K562 (cell line): ENCODE data around the gene FMNL3. TPM values are rescaled to one million over a fixed set of nuclear protein-coding genes. Genes with fewer than 3 reads are reported as not detected.

Source experiments
- DIDO1 ChIP-seq: fragments of 450-650 bp; IDR thresholded peaks from 2 replicates; pipeline ENCODE4 v1.6.1; 2016; ENCODE audit warnings: low read depth, missing biosample characterization, missing genetic modification characterization
- PKNOX1 ChIP-seq: fragments of 450-650 bp; IDR thresholded peaks from 2 replicates; pipeline ENCODE4 v1.6.1; 2016
- REST ChIP-seq, 2 experiments: fragments of 450-650 bp; formaldehyde crosslinking in 1 of 2; IDR thresholded peaks; 2 replicates each; pipeline versions ENCODE4 v1.4.0 to v1.6.1; 2014 to 2020; ENCODE audit warnings: mild to moderate bottlenecking in 2 of 2, borderline replicate concordance in 1 of 2, low read depth in 1 of 2
- polyA plus RNA-seq, 8 experiments: library from polyadenylated mRNA; depleted of rRNA in 4 of 8; stranded (reverse) in 5 of 8; unstranded in 3 of 8; fragments of >200 nt; fragmentation: Nextera tagmentation in 2 of 8; fragmentation: Illumina TruSeq in 1 of 8; extraction: Ambion mirVana in 2 of 8; extraction: Trizol in 1 of 8; gene quantifications; 2 replicates each; pipeline versions ENCODE4 v1.2.1 to v1.2.3, GENCODE V29; 2011 to 2014; ENCODE audit warnings: inconsistent platforms in 1 of 8, missing spikeins in 1 of 8
- total RNA-seq, 7 experiments: library from RNA; depleted of rRNA in 6 of 7; stranded (reverse); fragments of >200 nt in 6 of 7; fragmentation: Illumina TruSeq in 2 of 7; extraction: Trizol in 2 of 7; gene quantifications; 2 replicates each; pipeline versions ENCODE4 v1.2.1 to v1.2.3, GENCODE V29; 2011 to 2021; ENCODE audit warnings: low replicate concordance in 1 of 7

FMNL3 gene
- total and polyA plus RNA-seq, 9 of the 15 experiments (the other 6 are each of a cell fraction or from before 2014, with no cell fraction given): 0.49 to 14.4 (median 6.8) TPM

- TF ChIP-seq REST (IDR thresholded peaks at IDR 0.05; ENCODE audit: borderline replicate concordance): peak; percentile 95
- no peak for TF ChIP-seq REST (CRISPR knock-in tag; IDR thresholded peaks at IDR 0.05; ENCODE audit: low read depth)
- TF ChIP-seq DIDO1: no peak
- peak; percentile 83 for TF ChIP-seq PKNOX1
Measured at GRCh38 chr12:49644620-49644994, 62.6 kb downstream of the FMNL3 start (continued).
